RPMI7951 (cell line): ENCODE results near the gene MMP8. TPM values are rescaled to one million over a fixed set of nuclear protein-coding genes. Genes with fewer than 3 reads are reported as not detected.

Source experiments
- DNase-seq: peaks from one replicate; pipeline ENCODE4 v3.0.0-alpha.2; 2012; ENCODE audit warnings: low read depth
- total RNA-seq: library from RNA; depleted of rRNA; stranded (reverse); fragments of >200 nt; shearing (Covaris generic); gene quantifications from 2 replicates; pipeline ENCODE4 v1.2.3, GENCODE V29; 2014

Gene MMP8
- total RNA-seq, 1 experiment from 2014 or later = 4.4 TPM

DNA sequence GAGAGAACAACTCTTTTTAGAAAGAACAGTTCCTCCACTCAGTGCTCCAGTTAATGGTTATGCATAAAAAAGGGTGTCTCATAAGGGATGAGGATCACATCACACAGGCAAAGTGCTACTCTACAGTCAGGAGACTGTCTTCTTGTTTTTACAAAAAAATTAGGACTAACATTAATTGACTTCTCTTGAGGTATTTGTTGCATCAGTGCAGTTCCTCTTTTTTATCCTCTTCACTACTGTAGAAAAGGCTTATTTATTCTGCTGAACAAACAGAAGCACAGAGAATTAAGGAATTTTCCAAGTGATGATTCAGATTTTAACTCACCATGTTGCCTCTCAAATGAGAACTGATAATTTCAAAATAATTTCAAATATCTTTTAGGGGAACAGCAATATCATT lies 1.9 kb downstream of the MMP8 start:
- DNase-seq = no peak

DNA sequence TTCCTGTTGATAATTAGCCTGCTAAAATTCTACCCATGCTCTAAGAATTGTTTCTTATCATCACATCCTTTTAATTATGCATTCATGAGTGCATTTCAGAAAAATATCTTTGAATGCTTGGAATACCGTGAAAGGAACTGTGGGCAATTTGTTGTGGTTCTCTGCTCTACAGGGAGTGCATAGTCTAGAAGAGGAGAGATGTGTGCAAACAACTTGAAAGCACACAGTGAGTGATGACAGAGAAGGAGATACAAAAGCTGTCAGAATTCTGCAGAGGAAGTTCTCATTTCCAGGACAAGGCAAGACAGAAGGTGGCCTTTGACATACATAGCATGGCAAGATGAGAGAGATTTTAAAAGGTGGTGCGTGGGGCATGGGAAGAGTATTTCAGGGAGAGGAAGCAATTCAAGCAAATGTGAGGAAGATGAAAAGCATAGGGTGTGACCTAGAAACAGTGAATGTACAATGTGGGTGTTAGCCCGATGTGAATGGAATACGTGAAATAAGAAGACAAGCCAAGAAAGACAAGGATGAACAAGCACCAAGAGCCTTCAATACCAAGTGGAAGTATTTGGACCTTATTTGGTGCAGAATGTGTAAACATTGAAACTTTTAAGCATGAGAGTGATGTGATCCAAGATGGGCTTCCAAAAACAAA lies 5.0 kb downstream of the MMP8 start:
- DNase-seq = no peak

DNA sequence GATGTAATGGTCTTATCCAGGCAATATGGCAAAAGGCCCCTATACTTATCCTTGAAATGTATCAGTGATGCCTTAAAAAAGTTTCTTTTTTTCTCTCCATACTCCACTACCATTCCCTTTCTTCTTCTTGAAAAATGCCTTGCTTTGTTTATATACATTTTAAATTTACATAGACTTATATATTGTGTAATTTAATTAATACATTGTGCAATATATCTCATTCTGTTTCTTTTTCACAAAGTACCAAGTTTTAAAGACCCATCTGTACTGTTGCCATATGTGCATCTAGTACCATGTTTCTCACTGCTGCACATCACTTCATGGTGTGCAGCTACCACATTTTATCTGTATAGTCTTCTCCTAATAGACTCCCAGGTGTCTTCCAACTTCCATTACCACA lies 7.5 kb downstream of the MMP8 start:
- DNase-seq = no peak

DNA sequence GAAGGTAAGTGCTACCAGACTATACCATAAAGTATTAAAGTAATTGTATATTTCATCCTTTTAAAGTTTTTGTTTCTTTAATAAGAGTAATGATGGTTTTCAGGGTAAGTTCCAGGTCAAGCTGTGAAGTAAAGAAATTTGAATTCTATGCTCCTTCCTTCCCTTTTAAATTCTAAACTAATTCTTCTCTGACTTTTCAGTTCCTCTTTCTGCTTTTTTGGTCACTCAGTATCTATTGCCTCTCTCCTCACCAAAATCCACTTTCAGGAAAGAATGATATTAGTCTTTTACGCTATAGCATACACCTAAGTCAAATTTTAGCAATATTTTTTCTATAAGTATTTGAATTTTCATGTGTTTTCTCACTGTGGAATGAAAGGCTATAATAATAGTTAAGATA lies 8.2 kb downstream of the MMP8 start:
- DNase-seq = no peak

DNA sequence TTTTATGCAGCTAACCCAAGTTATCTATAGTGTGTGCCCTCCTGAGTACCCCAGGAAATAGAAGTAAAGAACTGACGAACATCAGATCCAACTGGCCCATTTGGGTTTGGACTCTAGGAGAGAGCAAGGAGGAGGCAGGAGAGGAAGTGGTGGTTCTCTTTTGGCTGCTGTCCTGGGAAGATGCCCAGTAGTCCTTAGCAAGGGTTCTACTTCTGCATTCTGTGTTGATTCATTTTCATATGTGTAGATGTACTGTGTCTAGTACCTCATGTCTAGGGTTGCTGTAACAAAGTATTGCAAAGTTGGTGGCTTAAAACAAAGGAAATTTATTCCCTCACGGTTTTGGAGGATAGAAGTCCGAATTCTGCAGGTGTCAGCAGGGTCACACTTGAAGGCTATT lies 12.6 kb downstream of the MMP8 start:
- DNase-seq = no peak

DNA sequence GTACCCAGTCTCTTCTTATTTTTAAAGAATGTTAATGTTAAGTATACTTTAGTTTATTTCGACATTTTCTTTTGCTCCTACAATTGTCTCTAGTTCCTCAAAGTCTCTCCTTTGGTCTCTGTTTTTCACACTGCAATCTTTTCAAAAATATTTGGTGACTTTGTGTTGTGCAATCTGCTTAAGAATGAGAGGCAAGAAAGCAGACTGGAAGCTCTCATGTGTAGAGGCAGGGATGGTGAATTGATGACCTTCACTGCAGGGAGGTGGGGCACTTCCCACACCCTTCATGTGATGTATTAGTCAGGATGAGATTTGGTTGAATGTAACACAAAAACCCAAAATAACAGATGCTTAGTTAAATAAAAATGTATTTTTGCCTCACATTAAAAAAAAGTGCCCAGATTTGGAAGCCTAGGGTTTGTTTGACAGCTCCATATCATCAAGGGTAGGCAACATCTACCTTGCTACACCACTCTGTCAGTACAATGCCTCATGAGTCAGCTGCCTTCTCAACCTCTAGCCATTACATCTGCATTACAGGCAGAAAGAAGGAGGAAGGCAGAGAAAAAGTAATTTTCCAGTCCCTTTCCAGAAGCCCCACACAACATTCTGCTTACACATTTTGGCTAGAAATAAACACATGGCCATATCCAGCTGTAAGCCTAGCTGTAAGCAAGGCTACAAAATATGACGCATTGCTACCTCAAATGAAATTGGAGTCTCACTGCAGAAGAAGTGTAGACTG lies 15.4 kb downstream of the MMP8 start:
- no peak for DNase-seq

DNA sequence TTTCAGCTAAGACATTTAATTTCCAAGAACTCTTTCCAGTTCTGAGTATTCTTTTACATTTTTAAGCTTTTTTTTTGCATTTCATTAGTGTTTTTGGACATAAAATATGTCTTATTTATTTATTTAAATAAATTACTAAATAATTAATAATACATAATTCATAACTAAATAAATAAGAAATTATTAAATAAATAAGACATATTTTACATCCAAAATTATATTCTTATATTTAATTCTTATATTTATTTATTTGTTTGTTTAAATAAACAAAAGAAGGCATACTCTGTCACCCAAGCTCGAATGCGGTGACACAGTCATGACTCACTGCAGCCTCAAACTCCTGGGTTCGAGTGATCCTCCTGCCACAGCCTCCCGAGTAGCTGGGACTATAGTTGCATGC lies 16.1 kb downstream of the MMP8 start:
- DNase-seq = no peak

DNA sequence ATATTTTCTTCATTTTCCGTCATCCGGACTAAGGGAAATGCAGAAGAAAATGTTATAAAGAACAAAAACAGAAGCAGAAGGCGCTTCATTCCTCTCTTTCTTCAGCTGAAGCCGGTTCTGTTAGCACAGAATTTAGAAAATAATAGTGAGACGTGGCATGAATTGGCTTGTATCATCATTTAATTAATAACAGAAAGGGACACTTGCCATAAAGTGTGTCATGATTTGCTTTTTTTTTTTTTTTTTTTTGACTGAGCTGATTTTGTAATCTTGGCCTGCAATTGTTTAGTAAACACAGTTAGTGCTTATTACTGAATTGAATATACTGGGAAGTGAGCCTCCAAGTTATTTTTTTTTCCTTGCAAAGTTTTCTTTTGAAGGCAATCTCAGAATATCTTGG lies 19.1 kb downstream of the MMP8 start, which contains the start of gene MMP27:
Gene MMP27, minus strand, starts transcription at position 144 of the 400 bp plus-strand sequence. Its CDS starts 55 bp downstream, at position 89.
- no peak for DNase-seq

DNA sequence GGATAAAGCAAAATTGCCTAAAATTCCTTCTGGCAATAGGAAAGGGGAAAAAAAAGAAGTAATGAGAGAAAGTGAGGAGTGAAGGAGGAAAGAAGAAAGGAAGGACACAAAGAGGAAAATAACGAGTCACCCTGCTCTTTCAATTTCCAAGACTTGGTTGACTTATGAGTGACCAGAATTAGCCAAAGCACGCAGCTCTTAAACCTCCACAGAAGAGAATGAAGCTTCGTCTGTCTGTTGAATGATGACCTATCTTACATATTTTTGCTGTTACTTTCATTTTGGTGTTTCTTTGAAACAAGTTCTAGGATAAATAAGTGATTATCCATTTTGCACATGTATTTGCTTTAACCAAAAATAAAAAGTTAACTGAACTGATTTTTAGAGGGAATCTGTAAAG lies 19.9 kb downstream of the MMP8 start:
- DNase-seq = no peak

DNA sequence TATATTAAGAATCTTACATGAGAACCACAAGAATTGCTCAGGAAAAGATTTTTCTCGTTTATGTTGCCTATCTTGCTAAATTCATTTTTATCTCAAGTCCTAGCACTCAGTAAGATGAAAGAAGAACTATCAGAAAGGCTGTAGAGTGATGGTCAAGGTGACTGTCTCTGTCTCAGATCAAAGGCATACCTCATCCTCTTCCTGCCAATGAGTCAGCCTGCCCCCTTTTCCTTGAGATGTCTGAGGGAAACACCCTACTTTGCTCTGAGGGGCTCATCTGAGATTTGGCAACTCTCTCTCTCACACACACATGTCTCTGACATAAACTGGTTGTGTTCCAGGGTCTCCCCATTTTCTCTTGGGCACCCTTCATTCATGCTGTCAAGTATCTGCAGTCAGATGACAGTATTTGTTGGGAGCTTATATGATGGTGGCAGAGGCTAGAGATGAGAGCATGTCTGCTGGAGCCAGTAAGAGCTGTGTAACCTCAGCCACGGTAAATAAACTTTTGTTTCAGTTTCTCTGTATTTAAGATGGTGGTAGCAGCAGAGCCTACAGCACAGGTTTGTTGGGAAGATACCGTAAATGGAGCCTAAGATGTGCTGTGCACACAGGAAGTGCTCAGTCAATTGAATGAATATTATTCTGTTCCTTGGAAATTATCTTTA lies 20.8 kb downstream of the MMP8 start:
- DNase-seq = no peak

DNA sequence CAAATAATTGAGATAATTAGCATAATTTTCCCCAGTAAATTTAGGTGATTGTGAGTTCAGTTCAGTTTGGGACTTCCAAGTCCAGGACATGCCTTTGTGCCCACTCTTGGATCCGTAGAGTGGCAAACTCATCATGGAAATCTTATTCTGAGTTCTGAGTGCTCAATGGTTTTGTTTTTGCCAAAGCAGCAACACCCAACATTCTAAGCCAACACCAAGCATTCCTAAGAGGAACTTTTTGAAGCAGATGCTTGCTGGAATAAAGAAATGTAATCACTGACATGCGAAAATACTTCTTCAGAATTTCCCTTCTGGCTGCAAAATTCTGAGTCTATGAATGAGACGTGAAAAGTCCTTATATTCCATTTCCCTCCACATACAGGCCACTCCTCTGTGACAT lies 29.6 kb downstream of the MMP8 start:
- DNase-seq = no peak

DNA sequence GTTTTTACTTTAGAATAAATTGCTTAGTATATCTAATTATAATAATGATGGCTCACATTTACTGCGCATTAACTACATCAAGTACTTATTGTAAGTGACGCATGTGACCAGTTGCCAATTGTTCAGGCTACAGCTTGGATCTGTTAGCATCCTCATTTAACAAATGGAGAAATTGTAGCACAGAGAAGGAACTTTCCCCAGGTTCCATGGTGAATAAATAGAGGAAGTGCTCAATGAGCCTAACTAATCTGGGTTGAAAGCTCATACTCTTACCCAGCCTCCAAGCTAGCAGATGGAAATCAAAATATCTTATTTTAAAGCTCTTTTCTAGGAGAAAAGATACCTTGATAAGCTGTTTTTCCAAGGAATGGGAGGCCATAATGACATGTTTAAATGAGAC lies 39.0 kb downstream of the MMP8 start:
- DNase-seq = no peak

DNA sequence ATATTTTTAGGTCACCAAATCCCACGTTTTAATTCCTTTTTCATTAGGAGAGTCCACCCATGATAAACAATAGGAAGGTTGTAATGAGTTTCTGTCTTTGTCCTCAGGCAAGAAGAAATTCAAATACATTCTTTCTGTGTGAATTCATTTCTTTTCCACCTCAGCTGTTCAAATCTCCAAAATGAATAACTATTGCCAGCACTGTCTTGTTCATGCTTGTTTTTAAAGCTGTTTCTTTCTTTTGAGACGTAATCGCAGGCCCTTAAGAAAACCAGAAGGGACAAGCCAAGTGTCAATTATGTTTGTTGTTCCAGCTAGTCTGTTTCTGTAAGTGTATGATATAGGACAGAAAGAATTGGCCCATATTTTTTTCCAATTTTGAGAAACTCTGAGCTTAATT lies 39.4 kb downstream of the MMP8 start:
- DNase-seq = no peak

DNA sequence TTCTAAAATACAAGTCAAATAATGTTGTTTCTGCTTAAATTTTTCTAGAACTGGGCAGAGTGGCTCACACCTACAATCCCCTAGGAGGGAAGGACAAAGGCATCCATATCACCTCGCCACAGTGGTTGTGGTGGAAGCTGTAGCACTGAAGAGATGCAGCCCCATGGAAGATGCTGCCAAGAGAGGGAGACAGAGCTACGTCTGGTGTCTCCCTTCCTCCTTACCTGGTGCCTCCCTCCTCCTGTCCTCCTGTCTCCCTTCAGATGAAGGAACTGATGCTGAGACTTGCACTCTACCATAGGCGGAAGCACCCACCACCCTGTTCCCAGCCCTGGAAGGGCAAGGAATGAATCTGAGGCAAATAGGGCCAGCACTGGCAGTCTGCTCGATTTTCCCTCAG lies 41.5 kb downstream of the MMP8 start:
- DNase-seq = no peak

DNA sequence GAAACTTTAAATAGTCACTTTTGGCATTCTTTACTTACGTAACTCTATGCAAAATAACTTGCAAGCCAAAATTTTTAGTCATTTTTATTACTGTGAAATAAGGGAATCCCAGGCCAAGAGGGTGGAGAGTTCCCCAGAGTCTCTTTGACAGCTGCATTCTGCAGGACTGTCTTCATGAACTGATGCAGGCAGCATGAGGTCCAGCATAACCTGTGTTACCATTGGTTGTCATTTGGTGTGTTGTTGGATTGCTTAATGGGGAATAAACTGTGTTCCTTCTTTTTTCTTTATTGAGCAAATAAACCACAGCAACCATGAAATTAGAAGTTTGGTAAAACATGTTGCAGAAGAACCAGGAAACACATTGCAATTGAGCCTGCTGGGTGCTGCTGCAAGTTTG lies 43.8 kb downstream of the MMP8 start:
- DNase-seq = no peak

DNA sequence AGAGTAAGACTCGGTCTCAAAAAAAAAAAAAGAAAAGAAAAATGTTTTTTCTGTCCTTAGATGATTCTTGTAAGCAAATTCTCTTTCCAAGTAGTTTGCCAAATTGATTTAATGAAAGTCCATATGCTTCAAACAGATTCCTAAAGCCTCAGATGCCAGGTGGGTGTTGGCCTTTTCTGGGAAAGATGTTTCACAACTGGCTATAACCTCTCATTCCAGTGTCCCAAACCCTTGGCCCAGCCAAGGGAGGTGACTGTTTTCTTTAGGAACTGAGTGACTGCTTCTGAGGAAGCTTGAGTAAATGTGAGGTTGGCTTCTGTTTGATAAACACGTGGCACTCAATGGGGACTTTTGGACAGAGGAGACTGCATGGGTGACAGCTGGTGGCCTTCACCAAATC lies 46.7 kb downstream of the MMP8 start:
- DNase-seq = no peak

DNA sequence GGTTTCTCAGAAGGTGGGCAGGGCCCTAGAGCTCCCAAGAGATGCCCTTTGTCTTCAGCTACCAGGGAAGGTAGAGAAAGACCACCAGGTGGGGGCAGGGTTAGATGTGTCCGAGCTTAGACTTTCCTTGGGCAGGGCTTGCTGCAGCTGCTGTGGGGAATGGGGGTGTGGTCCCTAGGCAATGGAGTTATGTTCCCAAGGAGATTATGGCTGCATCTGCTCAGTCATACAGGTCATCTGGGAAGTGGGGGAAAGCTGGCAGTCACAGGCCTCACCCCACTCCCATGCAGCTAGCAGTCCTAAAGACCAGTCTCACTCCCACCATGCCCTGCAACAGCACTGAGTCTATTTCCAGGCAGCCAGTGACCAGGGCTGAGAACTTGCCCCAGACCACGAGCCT lies 48.7 kb downstream of the MMP8 start:
- DNase-seq = no peak

DNA sequence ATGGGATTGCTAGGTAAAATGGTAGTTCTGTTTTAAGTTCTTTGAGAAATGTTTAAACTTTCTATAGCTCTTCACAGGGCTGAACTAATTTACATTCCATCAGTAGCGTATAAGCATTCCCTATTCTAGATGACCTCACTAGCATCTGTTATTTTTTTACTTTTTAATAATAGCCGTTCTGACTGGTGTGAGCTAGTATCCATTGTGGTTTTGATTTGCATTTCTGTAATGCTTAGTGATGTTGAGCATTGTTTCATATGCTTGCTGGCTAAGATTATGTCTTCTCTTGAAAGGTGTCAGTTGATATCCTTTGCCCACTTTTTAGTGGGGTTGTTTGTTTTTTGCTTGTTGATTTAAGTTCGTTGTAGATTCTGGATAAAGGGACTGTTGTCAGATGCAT lies 55.1 kb downstream of the MMP8 start:
- no peak for DNase-seq

DNA sequence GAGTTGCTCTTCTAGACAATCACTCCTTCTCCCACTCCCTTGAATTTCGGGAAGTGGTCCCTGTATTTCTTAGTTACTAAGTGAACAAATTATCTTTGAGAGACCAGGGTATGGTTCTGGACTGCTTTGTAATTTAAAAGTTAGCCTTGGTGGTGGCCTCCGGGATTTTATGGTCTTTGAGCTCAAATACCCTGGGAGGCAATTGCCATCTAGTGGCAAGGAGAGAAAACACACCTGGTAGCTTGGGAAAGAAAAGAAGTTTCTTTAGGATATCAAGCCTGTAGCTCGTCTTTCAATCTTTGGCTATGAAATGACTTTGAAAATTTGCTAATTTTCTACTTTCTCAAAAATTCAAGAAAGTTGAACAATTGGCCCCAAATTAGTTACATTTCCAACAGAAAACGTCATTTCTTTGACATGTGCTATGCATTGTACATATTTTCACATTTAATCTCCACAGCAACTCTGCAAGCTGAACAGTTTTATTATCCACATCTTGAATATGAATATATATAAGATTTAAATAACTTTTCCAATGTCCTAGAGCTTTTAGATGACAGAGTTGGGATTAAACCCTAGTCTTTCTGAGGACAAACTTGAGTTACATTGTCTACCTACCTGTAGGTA lies 58.3 kb downstream of the MMP8 start:
- DNase-seq = peak; percentile 59

DNA sequence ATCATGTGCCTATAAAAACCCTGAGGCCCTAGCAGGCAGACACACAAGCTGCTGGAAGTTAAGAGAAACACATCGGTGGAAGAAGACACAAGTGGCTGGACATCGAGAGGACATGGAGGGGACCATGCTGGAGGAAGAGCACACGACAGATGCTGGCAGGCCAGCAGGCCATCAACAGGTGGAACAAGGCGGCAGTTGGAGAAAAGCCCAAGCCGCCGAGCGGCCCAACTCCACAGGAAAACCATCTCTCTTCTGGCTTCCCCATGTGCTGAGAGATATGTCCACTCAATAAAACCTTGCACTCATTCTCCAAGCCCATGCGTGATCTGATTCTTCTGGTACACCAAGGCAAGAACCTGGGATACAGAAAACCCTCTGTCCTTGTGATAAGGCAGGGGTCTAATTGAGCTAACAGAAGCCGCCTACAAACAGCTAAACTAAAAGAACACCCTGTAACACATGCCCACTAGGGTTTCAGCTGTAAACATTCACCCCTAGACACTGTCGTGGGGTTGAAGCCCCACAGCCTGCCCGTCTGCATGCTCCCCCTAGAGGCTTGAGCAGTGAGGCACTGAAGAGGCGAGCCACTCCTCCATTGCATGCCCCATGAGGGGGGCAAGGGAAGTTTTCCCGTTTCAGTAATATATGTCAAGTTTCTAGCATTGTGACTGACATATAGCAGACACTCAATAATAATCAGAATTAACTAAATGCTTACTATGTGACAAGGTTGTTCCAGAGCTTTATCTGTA lies 60.6 kb downstream of the MMP8 start:
- peak; percentile 18 for DNase-seq

DNA sequence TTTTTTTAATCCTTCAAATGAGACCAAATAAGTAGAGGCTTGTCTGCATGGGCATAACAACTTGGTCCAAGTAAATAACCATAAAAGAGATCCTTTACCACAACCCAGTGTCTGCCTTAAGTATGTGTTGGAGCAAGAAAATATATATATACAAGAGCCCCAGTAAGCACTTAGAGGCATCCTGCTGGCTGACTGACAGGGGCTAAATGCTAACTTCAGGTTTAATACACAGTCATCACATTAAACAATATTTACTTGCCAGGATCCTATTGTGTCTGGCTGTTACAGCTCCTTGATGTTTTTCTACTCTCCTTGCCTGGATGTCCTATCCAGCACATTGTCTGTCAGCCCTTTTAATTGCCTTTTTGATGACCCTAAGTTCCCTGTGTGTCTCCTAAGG lies 62.1 kb downstream of the MMP8 start:
- no peak for DNase-seq
